Measurements from ENCODE around the gene ANKRD31. TPM values are rescaled to one million over a fixed set of nuclear protein-coding genes. Genes with fewer than 3 reads are reported as not detected.

The ANKRD31 gene
- polyA plus RNA-seq, 1 experiment, result 0.02 TPM

DNA sequence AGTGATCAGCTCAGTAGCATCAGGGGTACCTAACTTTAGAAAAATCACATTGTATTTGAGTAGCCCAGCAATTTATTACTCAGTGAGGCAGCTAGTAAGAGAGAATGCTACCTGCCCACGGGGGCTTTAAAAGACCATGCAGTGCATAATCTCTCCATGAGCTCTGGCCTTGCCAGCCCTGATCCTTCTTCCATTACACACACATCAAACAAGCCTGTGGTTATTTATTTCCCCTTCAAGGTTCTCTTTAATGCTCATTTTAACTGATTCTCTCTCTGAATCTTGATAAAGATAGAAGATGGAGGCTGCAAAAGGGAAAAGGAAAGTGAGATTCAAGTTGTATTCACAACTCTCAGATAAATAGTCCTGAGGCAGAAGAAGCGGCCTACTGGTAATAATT is 22.3 kb downstream of the ANKRD31 start:
- DNase-seq (ENCODE audit: low read depth), result no peak
- no peaks in the 10 kb centered on the region; the same call in 1 of the 2 replicates for H3K27me3 ChIP-seq (ENCODE audit: control insufficient read depth, insufficient read depth, low read length)
- ChIA-PET CTCF (no interaction called here), POLR2A (no interaction called here)
- TF ChIP-seq, protein P1, sequence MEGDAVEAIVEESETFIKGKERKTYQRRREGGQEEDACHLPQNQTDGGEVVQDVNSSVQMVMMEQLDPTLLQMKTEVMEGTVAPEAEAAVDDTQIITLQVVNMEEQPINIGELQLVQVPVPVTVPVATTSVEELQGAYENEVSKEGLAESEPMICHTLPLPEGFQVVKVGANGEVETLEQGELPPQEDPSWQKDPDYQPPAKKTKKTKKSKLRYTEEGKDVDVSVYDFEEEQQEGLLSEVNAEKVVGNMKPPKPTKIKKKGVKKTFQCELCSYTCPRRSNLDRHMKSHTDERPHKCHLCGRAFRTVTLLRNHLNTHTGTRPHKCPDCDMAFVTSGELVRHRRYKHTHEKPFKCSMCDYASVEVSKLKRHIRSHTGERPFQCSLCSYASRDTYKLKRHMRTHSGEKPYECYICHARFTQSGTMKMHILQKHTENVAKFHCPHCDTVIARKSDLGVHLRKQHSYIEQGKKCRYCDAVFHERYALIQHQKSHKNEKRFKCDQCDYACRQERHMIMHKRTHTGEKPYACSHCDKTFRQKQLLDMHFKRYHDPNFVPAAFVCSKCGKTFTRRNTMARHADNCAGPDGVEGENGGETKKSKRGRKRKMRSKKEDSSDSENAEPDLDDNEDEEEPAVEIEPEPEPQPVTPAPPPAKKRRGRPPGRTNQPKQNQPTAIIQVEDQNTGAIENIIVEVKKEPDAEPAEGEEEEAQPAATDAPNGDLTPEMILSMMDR (IDR thresholded peaks at IDR 0.05; ENCODE audit: insufficient read depth, low read depth, low read length), result no peak
- H3K36me3 ChIP-seq (ENCODE audit: control insufficient read depth, insufficient read depth, low read length), result no peaks in the 10 kb centered on the region
- H3K4me3 ChIP-seq (ENCODE audit: low read depth, low read length), result no peak overlapping the region

DNA sequence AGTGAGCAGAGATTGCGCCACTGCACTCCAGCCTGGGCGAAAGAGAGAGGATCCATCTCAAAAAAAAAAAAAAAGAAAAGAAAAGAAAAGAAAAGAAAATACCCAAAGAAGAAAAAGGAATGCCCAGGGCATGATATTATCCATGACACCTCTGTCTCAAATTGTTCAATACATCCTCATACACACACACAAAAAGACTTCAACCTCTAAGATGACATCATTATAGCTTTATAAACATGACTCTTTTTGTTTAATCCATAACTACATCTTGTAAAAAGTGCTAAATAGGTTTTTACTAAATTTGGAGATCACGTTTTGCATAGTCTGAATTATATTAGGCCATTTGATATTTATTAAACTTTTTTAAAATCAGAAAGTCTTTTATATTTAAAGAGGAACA is 33.1 kb downstream of the ANKRD31 start:
- POLR2A ChIA-PET, result no interaction called here
- TF ChIP-seq, protein P1 (IDR thresholded peaks at IDR 0.05; ENCODE audit: insufficient read depth, low read depth, low read length), result no peak
- CTCF ChIA-PET, result no interaction called here
- Histone ChIP-seq H3K4me3 (ENCODE audit: low read depth, low read length) (no peak overlapping the region), H3K36me3 (ENCODE audit: control insufficient read depth, insufficient read depth, low read length) (no peaks in the 10 kb centered on the region), H3K27me3 (ENCODE audit: control insufficient read depth, insufficient read depth, low read length) (no peaks in the 10 kb centered on the region; the same call in 1 of the 2 replicates)
- no peak for DNase-seq (ENCODE audit: low read depth)

DNA sequence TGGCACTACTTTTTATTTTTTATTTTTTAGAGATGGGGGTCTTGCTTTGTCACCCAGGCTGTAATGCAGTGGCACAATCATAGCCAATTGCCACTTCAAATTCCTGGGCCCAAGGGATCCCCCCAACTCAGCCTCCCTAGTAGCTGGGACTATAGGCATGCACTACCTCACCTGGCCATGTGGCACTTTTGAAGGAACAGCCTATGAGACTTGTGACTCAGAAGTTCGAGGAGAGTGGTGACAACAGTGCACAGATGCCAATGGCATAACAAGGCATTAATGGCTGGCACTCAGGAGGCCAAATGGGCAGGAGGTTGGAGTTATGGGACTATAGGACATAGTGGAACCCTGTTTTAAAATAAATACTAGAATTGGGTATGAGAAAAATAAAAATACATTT is 33.7 kb downstream of the ANKRD31 start:
- Histone ChIP-seq H3K4me3 (ENCODE audit: low read depth, low read length) (no peak overlapping the region), H3K36me3 (ENCODE audit: control insufficient read depth, insufficient read depth, low read length) (no peaks in the 10 kb centered on the region), H3K27me3 (ENCODE audit: control insufficient read depth, insufficient read depth, low read length) (no peaks in the 10 kb centered on the region; the same call in 1 of the 2 replicates)
- DNase-seq (ENCODE audit: low read depth), result no peak
- POLR2A ChIA-PET, result no interaction called here
- TF ChIP-seq, protein P1 (IDR thresholded peaks at IDR 0.05; ENCODE audit: insufficient read depth, low read depth, low read length), result no peak
- CTCF ChIA-PET, result no interaction called here

DNA sequence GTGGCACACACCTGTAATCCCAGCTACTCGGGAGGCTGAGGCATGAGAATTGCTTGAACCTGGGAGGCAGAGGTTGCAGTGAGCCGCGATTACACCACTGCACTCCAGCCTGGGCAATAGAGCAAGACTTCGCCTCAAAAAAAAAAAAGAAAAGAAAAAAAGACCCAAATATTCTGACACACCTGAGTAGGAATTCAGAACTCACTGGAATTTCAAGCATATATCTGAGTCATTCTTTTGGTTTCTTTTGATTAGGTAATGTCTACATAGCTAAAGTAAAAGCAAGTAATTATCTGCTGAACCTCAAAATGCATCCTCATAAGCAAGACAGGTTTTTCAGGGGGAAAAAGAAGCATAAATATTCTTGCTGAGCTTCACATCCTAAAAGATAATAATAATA is 35.9 kb downstream of the ANKRD31 start:
- no peak for DNase-seq (ENCODE audit: low read depth)
- ChIA-PET POLR2A (interaction anchor here (0.6 kb wide), 2 partner anchors 15 to 161 kb away, joined by 3 to 5 read pairs; no protein-coding TSS in a partner anchor), CTCF (no interaction called here)
- Histone ChIP-seq H3K27me3 (ENCODE audit: control insufficient read depth, insufficient read depth, low read length) (no peaks in the 10 kb centered on the region), H3K36me3 (ENCODE audit: control insufficient read depth, insufficient read depth, low read length) (no peaks in the 10 kb centered on the region), H3K4me3 (ENCODE audit: low read depth, low read length) (no peak overlapping the region)
- TF ChIP-seq, protein P1 (IDR thresholded peaks at IDR 0.05; ENCODE audit: insufficient read depth, low read depth, low read length), result no peak

DNA sequence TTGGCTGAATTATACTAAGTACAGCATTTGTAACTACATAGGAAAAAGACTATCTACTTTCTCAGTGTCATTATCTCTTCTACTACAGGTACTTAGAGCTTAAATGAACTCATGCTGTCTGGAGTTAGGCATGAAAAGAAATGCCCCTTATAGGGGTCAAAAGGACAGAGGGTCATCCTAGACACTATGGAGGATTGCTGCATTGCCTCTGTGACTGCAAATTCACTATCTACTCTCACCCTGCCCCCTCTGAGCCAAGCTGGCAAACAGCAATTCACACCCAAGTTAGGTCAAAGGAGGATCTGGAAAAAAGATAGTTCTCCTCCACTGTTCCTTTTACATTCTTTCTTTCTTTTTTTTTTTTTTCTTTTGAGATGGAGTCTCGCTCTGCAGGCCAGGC is 36.7 kb downstream of the ANKRD31 start:
- H3K27me3 ChIP-seq (ENCODE audit: control insufficient read depth, insufficient read depth, low read length), result no peaks in the 10 kb centered on the region
- H3K36me3 ChIP-seq (ENCODE audit: control insufficient read depth, insufficient read depth, low read length), result no peaks in the 10 kb centered on the region
- CTCF ChIA-PET, result interaction anchor here (1.1 kb wide), 1 partner anchor 10 kb away, joined by 3 read pairs; no protein-coding TSS in a partner anchor
- no peak overlapping the region for H3K4me3 ChIP-seq (ENCODE audit: low read depth, low read length)
- no peak for DNase-seq (ENCODE audit: low read depth)
- POLR2A ChIA-PET, result no interaction called here
- TF ChIP-seq, protein P1 (IDR thresholded peaks at IDR 0.05; ENCODE audit: insufficient read depth, low read depth, low read length), result no peak

All from BJ (cell line).